ENCODE data around the gene AP4E1. TPM values are rescaled to one million over a fixed set of nuclear protein-coding genes. Genes with fewer than 3 reads are reported as not detected.
"Not testable (repeated sequence)": the region's sequence is repeated elsewhere in the genome, so short reads cannot be mapped to it uniquely, and the experiment has no call there.

The AP4E1 gene
- total RNA-seq, 1 donor, result 3.2 TPM

DNA sequence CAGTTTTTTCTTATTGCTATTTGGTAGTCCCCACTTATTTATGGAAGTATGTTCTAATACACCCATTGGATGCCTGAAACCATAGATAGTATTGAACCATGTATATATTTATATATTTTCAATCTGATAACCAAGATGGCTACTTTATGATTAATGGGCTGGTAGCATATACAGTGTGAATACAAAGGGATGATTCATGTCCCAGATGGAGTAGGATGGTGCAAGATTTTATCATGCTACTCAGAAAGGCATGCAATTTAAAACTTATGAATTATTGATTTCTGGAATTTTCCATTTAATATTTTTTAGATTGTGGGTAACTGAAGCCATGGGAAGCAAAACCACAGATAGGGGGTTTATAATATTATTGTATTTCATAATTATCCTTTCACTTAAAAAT lies 35.2 kb downstream of the AP4E1 start:
- no peak for DNase-seq (ENCODE audit: low read depth in 2 of 3, low spot score in 2 of 3)

DNA sequence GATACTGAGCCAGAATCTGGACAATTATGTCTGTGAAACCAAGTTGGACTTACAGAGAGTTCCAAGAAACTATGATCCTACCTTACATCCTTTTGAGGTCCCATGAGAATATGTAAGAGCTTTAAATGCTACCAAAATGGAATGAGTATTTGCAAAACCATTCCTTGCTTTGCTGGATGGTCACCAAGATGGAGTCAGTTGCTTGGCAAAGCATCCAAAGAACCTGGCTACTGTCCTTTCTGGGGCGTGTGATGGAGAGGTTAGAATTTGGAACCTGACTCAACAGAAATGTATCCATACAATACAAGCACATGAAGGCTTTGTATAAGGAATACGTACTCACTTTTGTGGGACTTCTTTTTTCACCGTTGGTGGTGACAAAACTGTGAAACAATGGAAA lies 36.2 kb downstream of the AP4E1 start:
- no peak for DNase-seq (ENCODE audit: low read depth in 2 of 3, low spot score in 2 of 3)

DNA sequence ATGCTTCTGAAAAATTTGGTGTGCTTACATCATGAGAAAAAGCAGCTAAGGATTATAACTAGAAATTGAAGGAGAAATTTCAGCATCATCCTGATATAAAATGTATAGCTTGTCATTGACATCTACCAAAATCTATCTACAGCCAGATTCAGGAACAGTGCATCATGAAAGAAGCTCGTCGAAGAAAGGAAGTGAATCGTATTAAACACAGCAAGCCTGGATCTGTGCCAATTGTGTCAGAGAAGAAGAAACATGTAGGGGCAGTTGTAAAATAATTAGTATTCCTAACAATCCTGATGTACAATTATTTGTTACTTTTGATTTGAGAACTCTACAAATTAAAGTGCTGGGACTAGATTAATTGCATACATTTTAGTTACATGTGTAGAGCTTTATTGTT lies 37.2 kb downstream of the AP4E1 start:
- DNase-seq (ENCODE audit: low read depth in 2 of 3, low spot score in 2 of 3), result no peak

DNA sequence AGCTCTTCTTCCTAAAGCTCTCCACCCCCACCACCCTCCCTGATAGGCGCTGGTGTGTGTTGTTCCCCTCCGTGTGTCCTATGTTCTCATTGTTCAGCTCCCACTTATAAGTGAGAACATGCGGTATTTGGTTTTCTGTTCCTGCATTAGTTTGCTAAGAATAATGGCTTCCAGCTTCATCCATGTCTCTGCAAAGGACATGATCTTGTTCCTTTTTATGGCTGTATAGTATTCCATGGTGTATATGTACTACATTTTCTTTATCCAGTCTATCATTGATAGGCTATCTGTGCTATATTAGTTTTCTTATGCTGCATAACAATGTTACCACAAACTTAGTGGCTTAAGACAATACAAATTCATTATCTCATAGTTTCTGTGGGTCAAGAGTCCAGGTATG lies 42.3 kb downstream of the AP4E1 start:
- DNase-seq (ENCODE audit: low read depth in 2 of 3, low spot score in 2 of 3), result not testable (repeated sequence)

DNA sequence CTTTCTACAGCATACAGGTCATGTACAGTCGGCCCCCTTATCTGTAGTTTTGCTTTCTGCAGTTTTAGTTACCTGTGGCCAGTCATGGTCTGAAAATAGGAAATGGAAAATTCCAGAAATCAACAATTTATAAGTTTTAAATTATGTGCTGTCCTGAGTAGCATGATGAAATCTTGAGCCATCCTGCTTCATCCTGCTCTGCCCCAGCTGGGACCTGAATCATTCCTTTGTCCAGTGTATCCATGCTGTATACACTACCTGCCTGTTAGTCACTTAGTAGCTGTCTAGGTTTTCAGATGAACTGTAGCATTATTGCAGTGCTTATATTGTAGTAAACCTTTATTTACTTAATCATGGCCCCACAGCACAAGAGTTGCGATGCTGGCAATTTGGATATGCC lies 44.8 kb downstream of the AP4E1 start:
- DNase-seq (ENCODE audit: low read depth in 2 of 3, low spot score in 2 of 3), result no peak

DNA sequence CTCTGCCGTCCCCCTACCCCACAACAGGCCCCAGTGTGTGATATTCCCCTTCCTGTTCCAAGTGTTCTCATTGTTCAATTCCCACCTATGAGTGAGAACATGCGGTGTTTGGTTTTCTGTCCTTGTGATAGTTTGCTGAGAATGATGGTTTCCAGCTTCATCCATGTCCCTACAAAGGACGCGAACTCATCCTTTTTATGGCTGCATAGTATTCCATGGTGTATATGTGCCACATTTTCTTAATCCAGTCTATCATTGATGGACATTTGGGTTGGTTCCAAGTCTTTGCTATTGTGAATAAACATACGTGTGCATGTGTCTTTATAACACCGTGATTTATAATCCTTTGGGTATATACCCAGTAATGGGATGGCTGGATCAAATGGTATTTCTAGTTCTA lies 46.4 kb downstream of the AP4E1 start:
- DNase-seq (ENCODE audit: low read depth in 2 of 3, low spot score in 2 of 3), result not testable (repeated sequence)

DNA sequence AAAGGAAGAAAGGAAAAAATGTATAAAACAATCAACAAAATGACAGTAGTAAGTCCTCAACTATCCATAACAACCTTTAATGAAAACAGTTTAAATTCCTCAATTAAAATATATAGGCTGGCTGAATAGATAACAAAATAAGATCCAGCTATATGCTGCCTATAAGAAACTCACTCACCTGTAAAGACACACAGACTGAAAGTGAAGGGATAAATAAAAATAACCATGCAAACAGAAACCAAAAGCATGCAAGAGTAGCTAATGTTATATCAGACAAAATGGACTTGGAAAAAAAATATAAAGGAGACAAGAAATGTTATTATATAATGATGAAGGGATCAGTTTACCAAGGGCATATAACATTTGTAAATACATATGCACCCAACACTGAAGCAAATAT lies 51.2 kb downstream of the AP4E1 start:
- no peak for DNase-seq (ENCODE audit: low read depth in 2 of 3, low spot score in 2 of 3)

DNA sequence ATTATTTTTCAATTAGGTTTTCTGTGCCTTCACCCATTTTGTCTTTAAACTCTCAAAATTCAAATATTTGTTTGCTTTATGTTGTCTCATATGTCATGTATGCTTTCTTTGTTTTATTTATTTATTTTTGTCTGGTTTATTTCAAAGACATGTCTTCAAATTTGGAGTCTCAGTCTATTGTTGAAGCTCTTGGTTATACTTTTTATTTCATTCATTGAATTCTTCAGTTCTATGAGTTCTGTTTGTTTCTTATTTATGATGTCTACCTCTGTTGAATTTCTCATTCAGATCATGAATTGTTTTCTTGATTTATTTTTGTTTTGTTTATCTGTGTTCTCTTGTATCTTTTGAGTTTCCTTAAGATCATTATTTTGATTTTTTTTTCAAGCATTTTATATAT lies 55.6 kb downstream of the AP4E1 start:
- DNase-seq (ENCODE audit: low read depth in 2 of 3, low spot score in 2 of 3), result no peak

GRCh38 chr15:50968353-50968752 lies 59.9 kb downstream of the AP4E1 start:
- DNase-seq (ENCODE audit: low read depth in 2 of 3, low spot score in 2 of 3), result no peak

GRCh38 chr15:50970524-50970923 lies 62.0 kb downstream of the AP4E1 start:
- DNase-seq (ENCODE audit: low read depth in 2 of 3, low spot score in 2 of 3), result no peak

DNA sequence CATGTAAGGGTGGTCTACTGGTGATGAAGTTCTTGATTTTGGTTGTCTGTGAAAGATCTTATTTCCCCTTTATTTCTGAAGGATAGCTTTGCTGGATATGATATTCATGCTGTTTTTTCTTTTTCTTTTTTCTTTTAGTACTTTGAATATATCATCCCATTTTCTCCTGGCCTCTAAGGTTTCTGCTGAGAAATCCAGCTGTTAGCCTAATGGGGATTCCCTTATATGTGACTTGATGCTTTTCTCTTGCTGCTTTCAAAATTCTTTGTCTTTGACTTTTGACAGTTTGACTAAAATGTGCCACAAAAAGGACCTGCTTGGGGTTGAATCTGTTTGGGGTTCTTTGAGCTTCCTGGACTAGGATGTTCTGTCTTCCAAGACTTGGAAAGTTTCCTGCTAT lies 62.6 kb downstream of the AP4E1 start:
- no peak for DNase-seq (ENCODE audit: low read depth in 2 of 3, low spot score in 2 of 3)

- no peak for DNase-seq (ENCODE audit: low read depth in 2 of 3, low spot score in 2 of 3)
These were observed 63.1 kb downstream of the AP4E1 start for GRCh38 chr15:50971542-50971941.

GRCh38 chr15:50973605-50974004 lies 65.1 kb downstream of the AP4E1 start:
- DNase-seq (ENCODE audit: low read depth in 2 of 3, low spot score in 2 of 3), result no peak

DNA sequence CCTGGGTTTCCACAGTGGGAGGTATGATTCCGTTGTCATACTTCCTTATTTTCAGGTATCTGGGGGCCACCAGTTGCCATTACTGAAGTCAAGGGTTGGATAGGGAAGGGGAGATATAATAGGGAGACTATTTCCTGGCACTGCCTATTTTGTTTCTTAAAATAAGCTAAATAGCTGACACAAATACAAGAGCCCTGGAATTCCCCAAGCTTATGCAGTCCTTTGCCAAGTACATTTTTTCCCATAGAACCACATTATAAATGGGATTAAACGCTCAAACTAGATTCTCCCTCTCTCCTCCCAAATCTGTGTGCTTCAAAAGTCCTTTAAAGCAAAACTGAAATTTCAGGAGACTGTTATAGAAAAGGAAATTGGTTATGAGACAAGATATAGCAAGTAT lies 68.7 kb downstream of the AP4E1 start:
- DNase-seq (ENCODE audit: low read depth in 2 of 3, low spot score in 2 of 3), result no peak

DNA sequence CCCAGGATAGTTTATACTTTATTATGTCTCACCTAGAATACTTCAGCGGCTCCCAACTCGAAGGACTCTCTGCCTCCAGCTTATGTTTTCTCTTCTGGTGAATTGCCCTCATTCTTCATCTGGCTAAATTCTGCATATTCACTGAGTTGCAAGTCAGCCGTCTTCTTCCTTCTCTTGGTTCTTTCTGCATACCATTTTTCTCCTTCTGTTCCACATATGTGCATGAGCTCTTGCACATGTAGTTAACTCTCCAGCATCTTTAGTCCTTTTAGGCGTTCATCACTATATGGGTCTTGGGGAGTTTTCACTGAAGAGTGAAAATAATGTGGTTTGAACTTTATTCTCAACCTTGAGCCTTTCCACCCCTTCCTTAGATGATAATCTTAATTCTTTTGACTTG lies 70.1 kb downstream of the AP4E1 start:
- DNase-seq (ENCODE audit: low read depth in 2 of 3, low spot score in 2 of 3), result no peak

DNA sequence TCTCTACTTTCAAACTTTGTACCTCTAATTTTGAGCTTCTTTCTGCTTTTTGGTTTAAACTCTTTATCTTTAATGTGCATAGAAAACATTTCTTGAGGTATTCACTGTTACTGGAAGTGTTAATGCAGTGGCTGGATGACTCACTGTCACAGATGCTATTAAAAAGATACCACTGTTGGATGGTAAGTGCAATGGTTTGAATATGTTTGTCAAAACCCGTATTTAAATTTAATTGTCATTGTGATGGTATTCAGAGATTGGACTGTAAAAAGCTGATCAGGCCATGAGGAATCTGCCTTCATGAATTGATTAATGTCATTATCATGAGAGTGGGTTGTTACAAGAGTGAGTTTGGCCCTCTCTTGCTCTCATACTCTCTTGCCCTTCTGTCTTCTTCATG lies 70.6 kb downstream of the AP4E1 start:
- DNase-seq (ENCODE audit: low read depth in 2 of 3, low spot score in 2 of 3), result no peak

DNA sequence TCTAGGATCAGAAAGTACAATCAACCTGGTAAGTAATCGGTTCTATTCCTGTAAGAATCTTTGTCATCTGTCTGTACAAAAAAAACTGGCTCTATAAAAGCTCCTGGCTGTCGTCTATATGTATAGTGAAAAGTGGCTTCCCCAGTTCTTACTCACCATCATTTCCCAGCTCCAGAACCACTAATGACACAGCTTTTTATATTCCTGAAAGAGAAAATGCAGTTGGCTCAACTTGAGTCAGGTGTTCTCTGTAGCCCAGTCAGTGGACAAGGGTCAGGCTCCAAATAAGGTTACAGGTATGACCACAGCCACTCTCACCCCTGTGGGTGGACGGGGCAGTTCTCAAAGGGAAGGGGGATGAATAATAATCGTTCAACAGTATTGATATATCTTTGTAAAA lies 85.1 kb downstream of the AP4E1 start:
- DNase-seq (ENCODE audit: low read depth in 2 of 3, low spot score in 2 of 3), result no peak

DNA sequence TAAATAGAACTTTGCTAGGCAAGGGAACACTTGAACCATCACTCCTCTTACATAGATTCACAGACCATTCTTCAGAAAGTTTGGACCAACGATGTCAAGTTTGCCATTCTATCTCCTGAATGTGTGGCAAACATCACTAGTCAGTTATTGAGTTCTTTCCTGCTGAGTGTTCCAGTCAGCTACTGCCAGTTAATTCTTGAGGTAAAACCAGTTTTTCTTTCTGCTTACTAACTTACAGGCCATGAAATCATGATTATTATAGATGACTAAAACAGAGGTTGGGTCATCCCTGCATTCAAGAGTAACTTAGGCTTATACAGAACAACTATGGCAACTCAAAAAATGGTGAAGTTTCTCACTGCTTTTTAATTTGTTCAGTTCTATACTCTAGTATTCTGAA lies 88.2 kb downstream of the AP4E1 start:
- DNase-seq (ENCODE audit: low read depth in 2 of 3, low spot score in 2 of 3), result no peak

GRCh38 chr15:50997371-50998051 lies 89.0 kb downstream of the AP4E1 start:
- DNase-seq (ENCODE audit: low read depth in 2 of 3, low spot score in 2 of 3), result no peak

DNA sequence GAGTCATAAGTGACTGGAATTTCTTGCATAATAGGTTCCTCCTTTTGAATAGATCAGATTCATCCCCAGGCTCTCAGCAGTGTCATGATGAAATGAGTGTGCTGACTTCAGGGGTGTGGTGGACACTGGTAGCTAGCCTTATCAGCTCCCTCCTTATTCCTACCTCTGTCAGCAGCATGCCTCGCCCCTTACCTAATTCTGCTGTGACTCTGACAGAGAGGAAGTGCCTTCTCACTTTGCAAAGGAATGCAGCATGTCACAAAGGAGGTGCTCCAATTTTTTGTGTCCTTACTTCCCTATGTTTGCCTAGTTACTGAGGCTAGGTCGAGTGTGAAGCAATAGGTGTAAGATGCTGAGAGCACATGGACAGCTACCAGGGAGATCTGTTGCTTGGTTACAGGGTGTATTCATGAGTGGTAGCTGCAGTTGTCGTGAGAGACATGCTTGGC lies 95.6 kb downstream of the AP4E1 start:
- DNase-seq (ENCODE audit: low read depth in 2 of 3, low spot score in 2 of 3), result no peak

- DNase-seq (ENCODE audit: low read depth in 2 of 3, low spot score in 2 of 3), result no peak
These were observed 98.0 kb downstream of the AP4E1 start for GRCh38 chr15:51006336-51006985.

- DNase-seq (ENCODE audit: low read depth in 2 of 3, low spot score in 2 of 3), result no peak
These were observed 98.7 kb downstream of the AP4E1 start for GRCh38 chr15:51007131-51007666.

All from hematopoietic multipotent progenitor cell (in vitro differentiated cells).